Measurements from ENCODE around the gene CENPA.
"Not testable (repeated sequence)": the region's sequence is repeated elsewhere in the genome, so short reads cannot be mapped to it uniquely, and the experiment has no call there.

The CENPA gene

GRCh38 chr2:26785431-26786206 lies at the start of gene CENPA:
TSS of gene CENPA (plus strand) at chr2:26786056. CDS start at chr2:26786197, 141 bp downstream.
- DNase-seq, result peak; percentile 98 to 100

GRCh38 chr2:26737221-26737620 lies 48.6 kb upstream of the CENPA start:
- DNase-seq, result no peak

GRCh38 chr2:26738481-26738880 lies 47.4 kb upstream of the CENPA start:
- DNase-seq, result no peak

GRCh38 chr2:26739514-26739913 lies 46.3 kb upstream of the CENPA start:
- DNase-seq, result no peak

- DNase-seq, result no peak
Observed at GRCh38 chr2:26740346-26740745, 45.5 kb upstream of the CENPA start.

GRCh38 chr2:26740890-26741302 lies 45.0 kb upstream of the CENPA start:
- DNase-seq, result no peak

GRCh38 chr2:26742048-26742770 lies 43.6 kb upstream of the CENPA start:
- DNase-seq, result no peak

- DNase-seq, result no peak
Observed at GRCh38 chr2:26743852-26744251, 42.0 kb upstream of the CENPA start.

GRCh38 chr2:26744953-26745352 lies 40.9 kb upstream of the CENPA start:
- DNase-seq, result no peak

GRCh38 chr2:26745609-26746327 lies 40.1 kb upstream of the CENPA start:
- peak; percentile 80 to 82 for DNase-seq

GRCh38 chr2:26746934-26747333 lies 38.9 kb upstream of the CENPA start:
- DNase-seq, result no peak

- not testable (repeated sequence) for DNase-seq
Observed at GRCh38 chr2:26749787-26750420, 36.0 kb upstream of the CENPA start.

GRCh38 chr2:26750467-26750866 lies 35.4 kb upstream of the CENPA start:
- DNase-seq, result not testable (repeated sequence)

- DNase-seq, result no peak
Observed at GRCh38 chr2:26752656-26753055, 33.2 kb upstream of the CENPA start.

GRCh38 chr2:26754539-26754938 lies 31.3 kb upstream of the CENPA start:
- no peak for DNase-seq

- peak in 1 of 2 experiments; percentile 23 for DNase-seq
Observed at GRCh38 chr2:26754972-26755670, 30.7 kb upstream of the CENPA start.

GRCh38 chr2:26756337-26756736 lies 29.5 kb upstream of the CENPA start:
- no peak for DNase-seq

GRCh38 chr2:26757873-26758789 lies 27.7 kb upstream of the CENPA start:
- DNase-seq, result no peak

- no peak for DNase-seq
Observed at GRCh38 chr2:26758790-26759321, 27.0 kb upstream of the CENPA start.

GRCh38 chr2:26759845-26760244 lies 26.0 kb upstream of the CENPA start:
- DNase-seq, result no peak

- DNase-seq, result not testable (repeated sequence)
Observed at GRCh38 chr2:26760991-26761390, 24.9 kb upstream of the CENPA start.

Data from NCI-H2081 (cell line).